ENCODE data around the gene HSPB6. TPM values are rescaled to one million over a fixed set of nuclear protein-coding genes. Genes with fewer than 3 reads are reported as not detected.

HSPB6 gene
- total RNA-seq, 1 experiment from 2014 or later, result 0.37 TPM

GRCh38 chr19:35731353-35731752 is 25.5 kb downstream of the HSPB6 start:
- no CpG with 5 or more reads among the region's 9 CpGs for WGBS (ENCODE audit: extremely low coverage, insufficient read length, low lambda C conversion rate)
- Mint-ChIP-seq H3K9me3 (no peaks in the 10 kb centered on the region), H3K4me1 (no peaks in the 10 kb centered on the region), H3K27ac (peak overlapping the region; percentile 20 to 46 (median 22); a peak in 3 of 7 replicates), H3K4me3 (no peak overlapping the region), H3K27me3 (ENCODE audit: low read depth) (no peaks in the 10 kb centered on the region), H3K36me3 (ENCODE audit: insufficient read depth in 1 of 3, low read depth in 3 of 3) (peaks cover 52 to 79% (median 77%) of the 10 kb centered on the region in 3 experiments)
- Histone ChIP-seq H2BK120ac (ENCODE audit: low read depth, low read length, poor library complexity, severe bottlenecking) (no peak overlapping the region), H3T11ph (ENCODE audit: low read length) (no peak overlapping the region), H2AK5ac (ENCODE audit: insufficient read length, low read length) (no peak overlapping the region), H2AFZ (ENCODE audit: low read length) (no peak overlapping the region), H3K14ac (ENCODE audit: insufficient read depth, low read length) (no peak overlapping the region), H3K27ac (ENCODE audit: insufficient read length, low read depth, low read length) (no peak overlapping the region), H4K5ac (ENCODE audit: insufficient read length, low read depth, low read length) (no peak overlapping the region), H3K9me3 (ENCODE audit: control insufficient read depth, low read depth, low read length) (no peaks in the 10 kb centered on the region), H3K4ac (ENCODE audit: low read depth, low read length) (no peak overlapping the region), H3K4me1 (ENCODE audit: insufficient read depth, low read length) (no peaks in the 10 kb centered on the region), H3K56ac (ENCODE audit: insufficient read length, low read depth, low read length) (no peak overlapping the region), H2BK20ac (ENCODE audit: low read depth, low read length, poor library complexity, severe bottlenecking) (no peak overlapping the region), H3K18ac (ENCODE audit: insufficient read length, low read depth, low read length) (no peak overlapping the region), H3K9ac (ENCODE audit: extremely low read depth, insufficient read length, low read length) (no peak overlapping the region), H3K23me2 (ENCODE audit: insufficient read length, low read depth, low read length, poor library complexity, severe bottlenecking) (no peaks in the 10 kb centered on the region), H2BK12ac (ENCODE audit: insufficient read length, low read depth, low read length) (no peak overlapping the region), H4K8ac (replicated peaks; ENCODE audit: insufficient read length, low read depth, low read length) (no peak overlapping the region), H4K20me1 (ENCODE audit: control insufficient read depth, insufficient read depth, insufficient read length) (no peaks in the 10 kb centered on the region), H3K4me2 (ENCODE audit: insufficient read depth, insufficient read length, low read length) (no peak overlapping the region), H3K23ac (ENCODE audit: insufficient read length, low read depth, low read length) (no peak overlapping the region), H3K79me2 (ENCODE audit: insufficient read depth, low read length) (no peaks in the 10 kb centered on the region), H2BK5ac (ENCODE audit: insufficient read length, low read length) (no peak overlapping the region), H2BK15ac (ENCODE audit: low read depth, low read length) (no peak overlapping the region), H3K27me3 (ENCODE audit: insufficient read depth, low read length) (no peaks in the 10 kb centered on the region), H3K79me1 (ENCODE audit: insufficient read depth, low read depth, low read length, poor library complexity, severe bottlenecking) (no peaks in the 10 kb centered on the region), H4K91ac (ENCODE audit: insufficient read length, low read depth, low read length) (no peak overlapping the region)
- no peak for DNase-seq
- TF ChIP-seq CTCF (conservative IDR thresholded peaks at IDR 0.05), result no peak

Data from H9 (cell line).